Naive B cell (primary cell): ENCODE measurements around the gene SLC25A44. TPM values are rescaled to one million over a fixed set of nuclear protein-coding genes. Genes with fewer than 3 reads are reported as not detected.
"Not testable (repeated sequence)": the region's sequence is repeated elsewhere in the genome, so short reads cannot be mapped to it uniquely, and the experiment has no call there.

ENCODE experiments used
- ATAC-seq, 2 donors: fragments of 150-1000 bp; cut with Tn5 transposase; 2 replicates each; pipeline ENCODE4 v1.10.0; 2021; ENCODE audit warnings: low read depth in 2 of 2, mild to moderate bottlenecking in 2 of 2, moderate library complexity in 2 of 2
- DNase-seq: peaks from one replicate; pipeline ENCODE4 v3.0.0; 2022
- H3K27ac Mint-ChIP-seq, 6 donors: one replicate each; pipeline ENCODE4 v1.8.0; 2020 to 2022; ENCODE audit warnings: mild to moderate bottlenecking in 6 of 6, mixed read lengths in 6 of 6, moderate library complexity in 5 of 6, inconsistent platforms in 2 of 6
- H3K27me3 Mint-ChIP-seq, 3 donors: one replicate each; pipeline ENCODE4 v1.8.0; 2021 to 2022; ENCODE audit warnings: mixed read lengths in 3 of 3, mild to moderate bottlenecking in 1 of 3
- H3K36me3 Mint-ChIP-seq, 2 donors: one replicate each; pipeline ENCODE4 v1.8.0; 2020 to 2022; ENCODE audit warnings: mixed read lengths in 2 of 2, inconsistent platforms in 1 of 2, mild to moderate bottlenecking in 1 of 2
- H3K4me1 Mint-ChIP-seq, 3 donors: one replicate each; pipeline ENCODE4 v1.8.0; 2020 to 2022; ENCODE audit warnings: mixed read lengths in 3 of 3, inconsistent platforms in 1 of 3, mild to moderate bottlenecking in 1 of 3, moderate library complexity in 1 of 3
- H3K4me3 Mint-ChIP-seq, 8 donors: one replicate each; pipeline ENCODE4 v1.8.0; 2020 to 2022; ENCODE audit warnings: mild to moderate bottlenecking in 8 of 8, mixed read lengths in 8 of 8, moderate library complexity in 8 of 8, inconsistent platforms in 2 of 8
- H3K9me3 Mint-ChIP-seq, 7 donors: one replicate each; pipeline ENCODE4 v1.8.0; 2020 to 2022; ENCODE audit warnings: mixed read lengths in 7 of 7, mild to moderate bottlenecking in 5 of 7, inconsistent platforms in 2 of 7, moderate library complexity in 1 of 7
- polyA plus RNA-seq, 6 donors: library from polyadenylated mRNA; unstranded; fragments of 300-500 nt; fragmentation: Illumina TruSeq; gene quantifications; one replicate each; pipeline ENCODE4 v1.2.3, GENCODE V29; 2021; ENCODE audit warnings: low read depth in 6 of 6

Gene SLC25A44
- polyA plus RNA-seq, 6 donors from 2014 or later, result 9.3 to 16.8 (median 12.9) TPM; not detected in 1

DNA sequence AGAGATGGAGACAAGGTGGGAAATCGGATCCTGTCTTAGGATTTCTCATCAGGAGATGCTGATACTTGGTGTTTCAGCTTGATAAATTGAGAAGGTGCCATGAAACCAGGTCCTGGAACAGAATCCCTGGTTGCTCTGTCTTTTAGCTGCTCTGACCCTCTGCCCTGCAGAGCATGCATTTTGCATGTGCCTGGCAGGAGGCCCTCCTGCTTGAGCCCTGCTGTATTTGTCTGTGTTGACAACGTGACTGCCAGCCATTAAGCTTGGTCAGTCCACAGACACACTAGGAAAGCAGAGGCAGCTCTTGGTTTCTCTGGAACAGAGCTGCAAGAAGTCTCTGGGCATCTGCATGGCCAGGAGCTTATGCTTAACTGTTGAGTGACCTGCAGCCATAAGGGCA, 2.5 kb downstream of the SLC25A44 start:
- peaks cover 37 to 73% (median 70%) of the 10 kb centered on the region in 3 donors for H3K4me1 Mint-ChIP-seq
- ATAC-seq, result no peak
- H3K9me3 Mint-ChIP-seq, result no peaks in the 10 kb centered on the region
- no peaks in the 10 kb centered on the region for H3K27me3 Mint-ChIP-seq
- no peak overlapping the region for H3K27ac Mint-ChIP-seq
- DNase-seq, result no peak
- H3K4me3 Mint-ChIP-seq, result peak overlapping the region in 3 of 8 donors; percentile 12 to 97 (median 47)
- H3K36me3 Mint-ChIP-seq, result peaks cover 7 to 29% of the 10 kb centered on the region in 2 donors

GRCh38 chr1:156198831-156199349, 5.0 kb downstream of the SLC25A44 start:
- no peaks in the 10 kb centered on the region for H3K9me3 Mint-ChIP-seq
- ATAC-seq (no peak), DNase-seq (no peak)
- peak overlapping the region in 2 of 8 donors; percentile 15 to 22 for H3K4me3 Mint-ChIP-seq
- peak overlapping the region in 1 of 6 donors; percentile 61 for H3K27ac Mint-ChIP-seq
- H3K36me3 Mint-ChIP-seq, result peaks cover 7 to 25% of the 10 kb centered on the region in 2 donors
- H3K4me1 Mint-ChIP-seq, result peaks cover 33 to 58% (median 57%) of the 10 kb centered on the region in 3 donors
- H3K27me3 Mint-ChIP-seq, result no peaks in the 10 kb centered on the region

DNA sequence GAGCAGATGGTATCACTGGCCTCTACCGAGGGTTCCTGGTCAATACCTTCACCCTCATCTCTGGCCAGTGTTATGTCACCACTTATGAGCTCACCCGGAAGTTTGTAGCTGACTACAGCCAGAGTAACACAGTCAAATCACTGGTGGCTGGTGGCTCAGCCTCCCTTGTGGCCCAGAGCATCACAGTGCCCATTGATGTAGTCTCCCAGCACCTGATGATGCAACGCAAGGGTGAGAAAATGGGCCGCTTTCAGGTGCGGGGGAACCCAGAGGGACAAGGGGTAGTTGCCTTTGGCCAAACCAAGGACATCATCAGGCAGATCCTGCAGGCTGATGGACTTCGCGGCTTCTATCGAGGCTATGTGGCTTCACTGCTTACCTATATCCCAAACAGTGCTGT, 6.1 kb downstream of the SLC25A44 start:
- Mint-ChIP-seq H3K27me3 (no peaks in the 10 kb centered on the region), H3K4me1 (peaks cover 26 to 50% (median 48%) of the 10 kb centered on the region in 3 donors), H3K4me3 (peak overlapping the region in 1 of 8 donors; percentile 52), H3K36me3 (peaks cover 7 to 21% of the 10 kb centered on the region in 2 donors), H3K27ac (peak overlapping the region in 2 of 6 donors; percentile 43 to 75), H3K9me3 (no peaks in the 10 kb centered on the region)
- ATAC-seq (no peak), DNase-seq (no peak)

GRCh38 chr1:156203331-156203730, 9.4 kb downstream of the SLC25A44 start:
- ATAC-seq (no peak), DNase-seq (no peak)
- H3K4me3 Mint-ChIP-seq, result no peak overlapping the region
- H3K27ac Mint-ChIP-seq, result peak overlapping the region in 1 of 6 donors; percentile 72
- no peaks in the 10 kb centered on the region for H3K9me3 Mint-ChIP-seq
- no peaks in the 10 kb centered on the region for H3K27me3 Mint-ChIP-seq
- peaks cover 20 to 29% (median 24%) of the 10 kb centered on the region in 3 donors for H3K4me1 Mint-ChIP-seq
- peaks cover 12 to 21% of the 10 kb centered on the region in 2 donors for H3K36me3 Mint-ChIP-seq

DNA sequence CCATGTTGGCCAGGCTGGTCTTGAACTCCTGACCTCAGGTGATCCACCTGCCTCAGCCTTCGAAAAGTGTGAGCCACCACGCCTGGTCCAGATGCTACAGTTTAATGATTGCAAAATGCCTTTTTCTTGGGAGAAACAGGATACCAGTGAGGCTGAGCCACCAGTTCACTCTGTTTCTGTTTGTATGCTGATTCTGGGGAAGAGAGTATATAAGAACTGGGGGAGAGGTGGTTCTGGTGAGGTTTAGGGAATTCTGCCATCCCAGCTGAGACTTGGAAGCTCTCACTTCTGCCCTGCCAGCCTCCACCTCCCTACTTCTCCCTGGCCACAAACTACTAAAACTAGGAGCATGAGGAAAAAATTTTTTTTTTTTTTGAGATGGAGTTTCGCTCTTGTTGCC, 10.8 kb downstream of the SLC25A44 start:
- H3K36me3 Mint-ChIP-seq, result peaks cover 8 to 19% of the 10 kb centered on the region in 2 donors

GRCh38 chr1:156211243-156211642, 17.3 kb downstream of the SLC25A44 start:
- DNase-seq (no peak), ATAC-seq (no peak)
- peak overlapping the region in 3 of 6 donors; percentile 25 to 76 (median 70) for H3K27ac Mint-ChIP-seq
- H3K27me3 Mint-ChIP-seq, result no peaks in the 10 kb centered on the region
- peaks cover 3 to 11% of the 10 kb centered on the region in 2 donors for H3K36me3 Mint-ChIP-seq
- no peaks in the 10 kb centered on the region for H3K9me3 Mint-ChIP-seq
- peaks cover 15 to 30% (median 17%) of the 10 kb centered on the region in 3 donors for H3K4me1 Mint-ChIP-seq
- peak overlapping the region in 4 of 8 donors; percentile 51 to 100 (median 72) for H3K4me3 Mint-ChIP-seq

More for the DNA sequence above, 10.8 kb downstream of the SLC25A44 start:
- DNase-seq (no peak), ATAC-seq (no peak)
- no peak overlapping the region for H3K27ac Mint-ChIP-seq
- no peaks in the 10 kb centered on the region for H3K27me3 Mint-ChIP-seq
- peaks cover 10 to 21% (median 15%) of the 10 kb centered on the region in 3 donors for H3K4me1 Mint-ChIP-seq
- no peaks in the 10 kb centered on the region for H3K9me3 Mint-ChIP-seq
- no peak overlapping the region for H3K4me3 Mint-ChIP-seq

GRCh38 chr1:156212130-156212529, 18.2 kb downstream of the SLC25A44 start:
- Mint-ChIP-seq H3K9me3 (no peaks in the 10 kb centered on the region), H3K27me3 (no peaks in the 10 kb centered on the region), H3K36me3 (peaks cover 3 to 11% of the 10 kb centered on the region in 2 donors), H3K4me1 (peaks cover 15 to 31% (median 17%) of the 10 kb centered on the region in 3 donors), H3K4me3 (peak overlapping the region in 7 of 8 donors; percentile 95 to 100 (median 97)), H3K27ac (peak overlapping the region in 5 of 6 donors; percentile 24 to 99 (median 98))
- ATAC-seq (no peak), DNase-seq (no peak)

DNA sequence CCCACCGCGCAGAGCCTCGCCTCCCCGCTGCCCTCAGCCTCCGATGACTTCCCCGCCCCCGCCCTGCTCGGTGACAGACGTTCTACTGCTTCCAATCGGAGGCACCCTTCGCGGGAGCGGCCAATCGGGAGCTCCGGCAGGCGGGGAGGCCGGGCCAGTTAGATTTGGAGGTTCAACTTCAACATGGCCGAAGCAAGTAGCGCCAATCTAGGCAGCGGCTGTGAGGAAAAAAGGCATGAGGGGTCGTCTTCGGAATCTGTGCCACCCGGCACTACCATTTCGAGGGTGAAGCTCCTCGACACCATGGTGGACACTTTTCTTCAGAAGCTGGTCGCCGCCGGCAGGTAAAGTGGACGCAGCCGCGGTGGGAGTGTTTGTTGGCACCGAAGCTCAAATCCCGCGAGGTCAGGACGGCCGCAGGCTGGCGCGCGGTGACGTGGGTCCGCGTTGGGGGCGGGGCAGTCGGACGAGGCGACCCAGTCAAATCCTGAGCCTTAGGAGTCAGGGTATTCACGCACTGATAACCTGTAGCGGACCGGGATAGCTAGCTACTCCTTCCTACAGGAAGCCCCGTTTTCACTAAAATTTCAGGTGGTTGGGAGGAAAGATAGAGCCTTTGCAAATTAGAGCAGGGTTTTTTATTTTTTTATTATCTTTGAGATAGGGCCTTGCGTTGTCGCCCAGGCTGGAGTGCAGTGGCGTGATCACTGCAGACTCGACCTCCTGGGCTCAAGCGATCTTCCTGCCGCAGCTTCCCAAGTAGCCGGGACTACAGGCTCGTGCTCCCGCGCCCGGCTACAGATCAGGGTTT, 19.1 kb downstream of the SLC25A44 start, which contains the start of gene PMF1:
PMF1 (plus strand) TSS at position 175 of the 811 bp plus-strand sequence; CDS start at position 184, 9 bp downstream.
- H3K4me1 Mint-ChIP-seq, result peaks cover 21 to 39% (median 23%) of the 10 kb centered on the region in 3 donors
- no peaks in the 10 kb centered on the region for H3K27me3 Mint-ChIP-seq

DNA sequence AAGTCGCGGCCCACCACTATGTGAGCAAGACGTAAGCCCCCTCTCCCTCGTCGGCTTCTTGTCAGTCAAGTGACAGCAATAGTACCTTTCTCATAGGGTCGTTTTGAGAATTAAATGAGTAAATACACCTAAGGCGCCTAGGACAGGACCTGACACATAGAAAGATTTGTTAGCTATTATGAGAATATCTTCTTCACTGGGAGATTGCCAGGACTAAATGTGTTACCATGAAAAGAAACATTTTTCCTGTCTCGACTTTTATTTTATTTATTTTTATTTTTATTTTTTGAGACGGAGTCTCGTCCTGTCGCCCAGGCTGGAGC, 19.7 kb downstream of the SLC25A44 start:
- Mint-ChIP-seq H3K36me3 (peaks cover under 1 to 2% of the 10 kb centered on the region in 2 donors), H3K9me3 (no peaks in the 10 kb centered on the region), H3K4me3 (peak overlapping the region; percentile 95 to 100 (median 96)), H3K27ac (peak overlapping the region; percentile 96 to 99 (median 98)), H3K4me1 (peaks cover 22 to 43% (median 23%) of the 10 kb centered on the region in 3 donors), H3K27me3 (no peaks in the 10 kb centered on the region)
- ATAC-seq (no peak), DNase-seq (no peak)

More for the DNA sequence above, 19.1 kb downstream of the SLC25A44 start, which contains the start of gene PMF1:
- Mint-ChIP-seq H3K36me3 (peaks cover 3 to 8% of the 10 kb centered on the region in 2 donors), H3K4me3 (peak within 1 kb of the TSS; percentile 95 to 100 (median 96)), H3K9me3 (no peaks in the 10 kb centered on the region), H3K27ac (peak within 1 kb of the TSS; percentile 96 to 99 (median 98))
- peak; percentile 95 for ATAC-seq
- peak; percentile 96 for DNase-seq

DNA sequence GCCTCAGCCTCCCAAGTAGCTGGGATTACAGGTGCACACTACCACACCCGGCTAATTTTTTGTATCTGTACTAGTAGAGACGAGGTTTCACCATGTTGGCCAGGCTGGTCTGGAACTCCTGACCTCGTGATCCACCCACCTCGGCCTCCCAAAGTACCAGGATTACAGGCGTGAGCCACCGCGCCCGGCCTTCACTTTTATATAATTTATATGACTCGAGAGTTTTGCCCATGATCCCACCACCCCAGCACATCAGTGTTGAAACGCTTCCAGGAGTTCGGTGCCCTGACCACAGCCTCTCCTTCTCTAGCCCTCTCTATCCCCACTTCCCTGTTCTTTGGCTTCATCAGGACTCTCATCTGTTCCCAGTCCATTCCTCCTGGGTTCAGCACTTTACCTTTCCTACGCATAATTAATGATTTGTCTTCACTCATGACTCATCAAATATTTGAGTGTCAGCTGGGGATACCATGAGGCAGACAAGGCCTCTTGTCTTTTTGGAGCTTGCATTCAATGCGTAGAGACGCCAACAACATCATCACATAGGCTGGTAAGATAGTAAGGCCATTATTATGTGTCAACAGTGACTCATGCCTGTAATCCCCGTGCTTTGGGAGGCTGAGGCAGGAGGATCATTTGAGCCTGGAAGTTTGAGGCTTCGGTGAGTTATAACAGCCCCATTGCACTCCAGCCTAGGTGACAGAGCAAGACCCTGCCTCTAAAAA, 20.3 kb downstream of the SLC25A44 start:
- Mint-ChIP-seq H3K27ac (peak overlapping the region; percentile 41 to 98 (median 92)), H3K36me3 (peaks cover 0 to 3% of the 10 kb centered on the region in 2 donors), H3K4me3 (peak overlapping the region; percentile 42 to 100 (median 81)), H3K27me3 (no peaks in the 10 kb centered on the region), H3K4me1 (peaks cover 21 to 43% (median 24%) of the 10 kb centered on the region in 3 donors), H3K9me3 (no peaks in the 10 kb centered on the region)
- no peak for DNase-seq
- ATAC-seq, result no peak

- Mint-ChIP-seq H3K36me3 (peaks cover 7 to 16% of the 10 kb centered on the region in 2 donors), H3K4me1 (peaks cover 27 to 52% (median 29%) of the 10 kb centered on the region in 3 donors)
- DNase-seq, H3K27ac Mint-ChIP-seq, H3K9me3 Mint-ChIP-seq, ATAC-seq, H3K27me3 Mint-ChIP-seq, H3K4me3 Mint-ChIP-seq: not testable (repeated sequence)
These were observed 22.6 kb downstream of the SLC25A44 start for GRCh38 chr1:156216361-156217086.

DNA sequence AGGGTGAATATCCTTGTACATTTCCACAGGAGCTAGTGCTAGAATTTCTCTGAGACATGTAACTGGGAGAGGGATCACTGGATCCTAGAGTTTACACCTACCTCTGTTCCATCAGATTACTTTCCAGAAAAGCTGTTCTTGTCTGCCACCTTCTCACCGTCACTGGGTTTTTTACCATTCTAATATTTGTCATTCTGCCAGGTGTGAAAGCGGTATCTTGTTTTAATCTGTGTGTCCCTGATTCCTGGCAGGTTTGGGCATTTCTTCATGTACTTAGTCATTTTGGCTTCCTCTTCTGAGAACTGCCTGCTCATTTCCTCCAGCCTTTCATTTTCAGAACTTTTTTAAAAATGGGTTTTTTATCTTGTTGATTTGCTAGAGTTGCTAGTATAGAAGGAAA, 24.0 kb downstream of the SLC25A44 start:
- H3K4me1 Mint-ChIP-seq, result peaks cover 25 to 44% (median 31%) of the 10 kb centered on the region in 3 donors

More for the DNA sequence above, 24.0 kb downstream of the SLC25A44 start:
- H3K27ac Mint-ChIP-seq, result peak overlapping the region in 4 of 6 donors; percentile 19 to 91 (median 64)
- H3K9me3 Mint-ChIP-seq, result no peaks in the 10 kb centered on the region
- ATAC-seq, result no peak
- H3K36me3 Mint-ChIP-seq, result peaks cover 7 to 26% of the 10 kb centered on the region in 2 donors
- no peak overlapping the region for H3K4me3 Mint-ChIP-seq
- DNase-seq, result no peak
- H3K27me3 Mint-ChIP-seq, result no peaks in the 10 kb centered on the region
